GM18873 (cell line): ENCODE measurements around the gene TMEM182.

Experiments used
- ATAC-seq: cut with Tn5 transposase; IDR thresholded peaks from one replicate; pipeline ENCODE4 v1.9.1; 2021; ENCODE audit warnings: mild to moderate bottlenecking, moderate library complexity, moderate number of reproducible peaks; ENCODE audit not compliant: unreplicated experiment, low FRiP score

The TMEM182 gene

GRCh38 chr2:102764083-102764482 lies 2.3 kb downstream of the TMEM182 start:
- ATAC-seq = no peak

GRCh38 chr2:102765061-102765460 lies 3.2 kb downstream of the TMEM182 start:
- no peak for ATAC-seq

- ATAC-seq = no peak
Measured at GRCh38 chr2:102768253-102768652, 6.4 kb downstream of the TMEM182 start.

- ATAC-seq = no peak
Measured at GRCh38 chr2:102768892-102769291, 7.1 kb downstream of the TMEM182 start.

GRCh38 chr2:102770506-102770905 lies 8.7 kb downstream of the TMEM182 start:
- ATAC-seq = no peak

- ATAC-seq = no peak
Measured at GRCh38 chr2:102771114-102771513, 9.3 kb downstream of the TMEM182 start.

GRCh38 chr2:102772659-102773058 lies 10.8 kb downstream of the TMEM182 start:
- no peak for ATAC-seq

GRCh38 chr2:102773149-102773705 lies 11.4 kb downstream of the TMEM182 start:
- no peak for ATAC-seq

- ATAC-seq = no peak
Measured at GRCh38 chr2:102778260-102778659, 16.4 kb downstream of the TMEM182 start.

- no peak for ATAC-seq
Measured at GRCh38 chr2:102780467-102780866, 18.6 kb downstream of the TMEM182 start.

- no peak for ATAC-seq
Measured at GRCh38 chr2:102782187-102782586, 20.4 kb downstream of the TMEM182 start.

GRCh38 chr2:102782933-102783332 lies 21.1 kb downstream of the TMEM182 start:
- ATAC-seq = no peak

GRCh38 chr2:102783506-102784183 lies 21.8 kb downstream of the TMEM182 start:
- no peak for ATAC-seq

- no peak for ATAC-seq
Measured at GRCh38 chr2:102784940-102785339, 23.1 kb downstream of the TMEM182 start.

- no peak for ATAC-seq
Measured at GRCh38 chr2:102788216-102788884, 26.5 kb downstream of the TMEM182 start.

- ATAC-seq = no peak
Measured at GRCh38 chr2:102788885-102789260, 27.0 kb downstream of the TMEM182 start.

- no peak for ATAC-seq
Measured at GRCh38 chr2:102789349-102790090, 27.7 kb downstream of the TMEM182 start.

GRCh38 chr2:102790091-102790455 lies 28.2 kb downstream of the TMEM182 start:
- no peak for ATAC-seq

- ATAC-seq = no peak
Measured at GRCh38 chr2:102792568-102793208, 30.9 kb downstream of the TMEM182 start.

GRCh38 chr2:102795641-102796040 lies 33.8 kb downstream of the TMEM182 start:
- no peak for ATAC-seq

GRCh38 chr2:102796337-102796736 lies 34.5 kb downstream of the TMEM182 start:
- ATAC-seq = no peak
